Activated CD4-positive, alpha-beta T cell treated with anti-CD3 and anti-CD28 coated beads, Interleukin-2, amount 10 ng/mL, durations not matched to agents 24 days and 14 days (primary cell): ENCODE data around the gene MGAT5B. TPM values are rescaled to one million over a fixed set of nuclear protein-coding genes. Genes with fewer than 3 reads are reported as not detected.

ENCODE experiments used
- DNase-seq: peaks from one replicate; pipeline ENCODE4 v3.0.0; 2022
- H3K27ac Mint-ChIP-seq: one replicate; pipeline ENCODE4 v1.8.0; 2022; ENCODE audit warnings: mild to moderate bottlenecking, mixed read lengths
- H3K27me3 Mint-ChIP-seq: one replicate; pipeline ENCODE4 v1.8.0; 2022; ENCODE audit warnings: mixed read lengths
- H3K36me3 Mint-ChIP-seq: one replicate; pipeline ENCODE4 v1.8.0; 2022; ENCODE audit warnings: low read depth, mild to moderate bottlenecking, mixed read lengths
- H3K4me1 Mint-ChIP-seq: one replicate; pipeline ENCODE4 v1.8.0; 2021; ENCODE audit warnings: mixed read lengths
- H3K4me3 Mint-ChIP-seq: one replicate; pipeline ENCODE4 v1.8.0; 2022; ENCODE audit warnings: mild to moderate bottlenecking, moderate library complexity, mixed read lengths
- H3K9me3 Mint-ChIP-seq: one replicate; pipeline ENCODE4 v1.8.0; 2021; ENCODE audit warnings: mixed read lengths
- intact Hi-C: fragments of 100-400 bp; cut with micrococcal nuclease; formaldehyde crosslinking; loops from one replicate; pipeline ENCODE4 v1.15.1; 2023
- total RNA-seq: library from RNA; stranded (reverse); gene quantifications from 2 replicates; pipeline ENCODE4 v1.2.3, GENCODE V29; 2022

MGAT5B gene
- total RNA-seq, 1 donor from 2014 or later: 0.51 TPM

DNA sequence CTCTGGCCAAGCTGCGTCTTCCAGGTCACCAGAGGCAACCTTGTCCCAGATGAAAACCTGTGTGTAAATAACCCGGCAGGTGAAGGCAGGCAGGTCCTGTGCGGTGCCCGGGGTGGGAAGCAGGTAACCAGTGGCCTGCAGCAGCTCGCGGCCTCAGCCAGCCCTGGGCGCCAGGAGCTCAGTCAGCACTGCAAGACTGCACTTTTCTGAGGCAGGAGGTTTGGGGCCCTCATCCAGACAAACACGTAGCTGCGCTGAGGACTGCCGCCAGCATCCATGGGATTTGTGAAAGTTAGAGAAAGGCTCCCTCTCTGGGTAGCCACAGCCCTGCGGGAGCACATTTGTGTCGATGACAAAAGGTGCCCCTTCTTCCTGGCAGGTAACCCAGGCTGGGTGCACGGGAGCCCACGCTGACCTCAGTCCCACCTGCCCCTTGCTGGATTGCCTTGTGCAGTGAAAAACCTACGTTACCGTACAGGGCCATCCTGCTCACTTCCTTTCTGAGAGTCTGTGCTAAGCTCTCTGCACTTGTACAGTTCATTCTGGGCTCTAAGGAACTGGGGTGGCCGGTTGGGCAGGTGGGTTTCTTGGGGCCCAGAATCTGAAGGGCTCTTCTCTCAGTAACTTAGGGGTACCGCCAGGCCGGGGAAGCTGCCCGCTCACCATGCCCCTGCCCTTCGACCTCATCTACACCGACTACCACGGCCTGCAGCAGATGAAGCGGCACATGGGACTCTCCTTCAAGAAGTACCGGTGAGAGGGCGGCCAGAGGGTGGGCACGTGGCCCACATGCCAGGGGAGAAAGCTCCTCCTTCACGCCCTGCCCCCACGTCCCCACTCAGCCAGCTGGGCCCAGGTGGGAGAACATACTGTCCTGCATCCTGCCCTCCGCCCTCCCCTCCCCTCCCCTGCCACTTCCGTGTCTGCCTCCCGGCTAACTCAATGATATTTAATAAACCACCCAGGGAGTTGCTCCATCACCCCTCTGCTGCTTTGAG is 56.4 kb downstream of the MGAT5B start:
- Mint-ChIP-seq H3K27me3 (peaks cover 2% of the 10 kb centered on the region), H3K4me1 (no peaks in the 10 kb centered on the region), H3K27ac (no peak overlapping the region), H3K36me3 (no peaks in the 10 kb centered on the region), H3K4me3 (no peak overlapping the region), H3K9me3 (no peaks in the 10 kb centered on the region)
- DNase-seq: no peak
- intact Hi-C loops: no loop called here

DNA sequence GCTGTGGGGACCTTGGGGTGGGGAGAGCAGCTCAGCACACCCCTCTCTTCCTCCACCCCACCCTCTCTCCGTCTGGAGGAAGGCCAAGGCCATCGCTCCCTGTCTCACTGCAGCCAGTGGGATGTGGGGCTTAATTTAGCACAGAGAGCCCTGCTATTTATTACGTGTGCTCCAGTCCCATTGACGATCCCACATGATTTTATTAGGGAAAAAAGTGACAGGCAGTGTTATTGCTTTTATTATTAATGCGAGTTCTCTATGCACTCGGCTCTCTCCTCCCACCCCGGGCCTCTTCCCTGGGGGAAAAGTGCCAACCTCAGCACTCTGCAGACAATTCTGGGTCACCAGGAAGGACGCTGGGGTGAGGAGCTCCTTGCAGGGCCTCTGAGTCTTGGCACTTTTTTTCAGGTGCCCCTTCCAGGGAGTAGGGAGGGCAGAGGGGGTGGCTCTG is 57.3 kb downstream of the MGAT5B start:
- Mint-ChIP-seq H3K27ac (no peak overlapping the region), H3K4me3 (no peak overlapping the region), H3K36me3 (no peaks in the 10 kb centered on the region), H3K9me3 (no peaks in the 10 kb centered on the region), H3K27me3 (peaks cover 2% of the 10 kb centered on the region), H3K4me1 (no peaks in the 10 kb centered on the region)
- DNase-seq: no peak
- intact Hi-C loops: no loop called here

DNA sequence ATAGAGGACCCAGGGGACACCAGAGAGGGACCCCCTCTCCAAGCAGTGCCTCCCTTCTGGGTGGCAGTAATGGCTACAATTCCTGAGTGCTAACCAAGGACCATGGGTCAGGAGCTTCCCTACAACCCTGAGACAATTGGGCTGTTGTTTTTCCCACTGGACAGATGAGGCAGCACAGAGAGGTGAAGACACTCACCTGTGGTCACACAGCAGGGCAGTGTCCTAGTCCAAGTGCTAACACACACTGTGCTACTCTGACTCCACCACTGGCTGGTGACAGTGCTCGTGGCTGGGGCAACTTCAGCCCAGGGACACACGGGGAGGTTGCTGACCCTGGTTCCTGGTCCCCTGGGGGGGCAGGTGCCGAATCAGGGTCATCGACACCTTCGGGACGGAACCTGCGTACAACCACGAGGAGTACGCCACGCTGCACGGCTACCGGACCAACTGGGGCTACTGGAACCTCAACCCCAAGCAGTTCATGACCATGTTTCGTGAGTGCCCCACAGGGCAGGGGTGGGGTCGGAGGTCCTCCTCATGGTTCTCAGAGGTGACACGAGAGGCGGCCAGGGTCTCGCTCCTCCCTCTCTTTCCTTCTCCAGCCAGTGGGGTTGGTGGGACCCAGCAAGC is 58.1 kb downstream of the MGAT5B start:
- Mint-ChIP-seq H3K27me3 (peaks cover 2% of the 10 kb centered on the region), H3K9me3 (no peaks in the 10 kb centered on the region), H3K36me3 (no peaks in the 10 kb centered on the region), H3K4me1 (no peaks in the 10 kb centered on the region), H3K27ac (no peak overlapping the region), H3K4me3 (no peak overlapping the region)
- intact Hi-C loops: no loop called here
- no peak for DNase-seq

- Mint-ChIP-seq H3K36me3 (no peaks in the 10 kb centered on the region), H3K9me3 (no peaks in the 10 kb centered on the region), H3K27me3 (no peaks in the 10 kb centered on the region), H3K27ac (no peak overlapping the region), H3K4me3 (no peak overlapping the region), H3K4me1 (no peaks in the 10 kb centered on the region)
- intact Hi-C loops: no loop called here
- no peak for DNase-seq
Measured at GRCh38 chr17:76927577-76927976, 59.4 kb downstream of the MGAT5B start.

DNA sequence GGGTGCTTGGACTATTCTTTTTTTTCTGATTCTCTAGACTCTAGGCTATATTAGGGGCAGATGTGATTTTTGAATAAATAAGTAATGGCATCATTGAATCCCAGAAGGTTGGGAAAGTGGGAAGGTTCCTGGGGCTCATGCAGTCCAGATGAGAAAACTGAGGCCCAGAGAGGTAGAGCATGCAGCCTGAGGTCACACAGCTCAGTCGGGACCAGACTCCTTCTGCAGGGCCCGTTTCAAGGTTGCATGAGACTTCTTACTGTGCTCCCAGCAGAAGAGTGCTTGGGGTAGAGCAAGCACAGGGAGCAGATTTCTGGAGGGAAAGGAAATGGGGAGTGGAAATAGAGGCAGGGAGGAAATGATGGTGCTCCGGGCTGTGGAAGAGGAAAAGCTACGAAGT is 59.8 kb downstream of the MGAT5B start:
- Mint-ChIP-seq H3K4me1 (no peaks in the 10 kb centered on the region), H3K27me3 (no peaks in the 10 kb centered on the region), H3K9me3 (no peaks in the 10 kb centered on the region), H3K36me3 (no peaks in the 10 kb centered on the region), H3K4me3 (no peak overlapping the region), H3K27ac (no peak overlapping the region)
- intact Hi-C loops: no loop called here
- no peak for DNase-seq

- Mint-ChIP-seq H3K36me3 (no peaks in the 10 kb centered on the region), H3K9me3 (no peaks in the 10 kb centered on the region), H3K27me3 (no peaks in the 10 kb centered on the region), H3K4me1 (no peaks in the 10 kb centered on the region), H3K27ac (no peak overlapping the region), H3K4me3 (no peak overlapping the region)
- DNase-seq: no peak
- intact Hi-C loops: no loop called here
Measured at GRCh38 chr17:76929148-76929547, 60.9 kb downstream of the MGAT5B start.

GRCh38 chr17:76929601-76930000 is 61.4 kb downstream of the MGAT5B start:
- H3K4me3 Mint-ChIP-seq: no peak overlapping the region
- H3K27ac Mint-ChIP-seq: no peak overlapping the region
- H3K4me1 Mint-ChIP-seq: peaks cover under 1% of the 10 kb centered on the region
- H3K9me3 Mint-ChIP-seq: no peaks in the 10 kb centered on the region
- intact Hi-C loops: no loop called here
- peaks cover under 1% of the 10 kb centered on the region for H3K27me3 Mint-ChIP-seq
- no peaks in the 10 kb centered on the region for H3K36me3 Mint-ChIP-seq
- no peak for DNase-seq

GRCh38 chr17:76930107-76930506 is 61.9 kb downstream of the MGAT5B start:
- Mint-ChIP-seq H3K9me3 (no peaks in the 10 kb centered on the region), H3K4me1 (peaks cover 2% of the 10 kb centered on the region), H3K27me3 (peaks cover 4% of the 10 kb centered on the region), H3K36me3 (no peaks in the 10 kb centered on the region), H3K4me3 (no peak overlapping the region), H3K27ac (no peak overlapping the region)
- no peak for DNase-seq
- intact Hi-C loops: no loop called here

DNA sequence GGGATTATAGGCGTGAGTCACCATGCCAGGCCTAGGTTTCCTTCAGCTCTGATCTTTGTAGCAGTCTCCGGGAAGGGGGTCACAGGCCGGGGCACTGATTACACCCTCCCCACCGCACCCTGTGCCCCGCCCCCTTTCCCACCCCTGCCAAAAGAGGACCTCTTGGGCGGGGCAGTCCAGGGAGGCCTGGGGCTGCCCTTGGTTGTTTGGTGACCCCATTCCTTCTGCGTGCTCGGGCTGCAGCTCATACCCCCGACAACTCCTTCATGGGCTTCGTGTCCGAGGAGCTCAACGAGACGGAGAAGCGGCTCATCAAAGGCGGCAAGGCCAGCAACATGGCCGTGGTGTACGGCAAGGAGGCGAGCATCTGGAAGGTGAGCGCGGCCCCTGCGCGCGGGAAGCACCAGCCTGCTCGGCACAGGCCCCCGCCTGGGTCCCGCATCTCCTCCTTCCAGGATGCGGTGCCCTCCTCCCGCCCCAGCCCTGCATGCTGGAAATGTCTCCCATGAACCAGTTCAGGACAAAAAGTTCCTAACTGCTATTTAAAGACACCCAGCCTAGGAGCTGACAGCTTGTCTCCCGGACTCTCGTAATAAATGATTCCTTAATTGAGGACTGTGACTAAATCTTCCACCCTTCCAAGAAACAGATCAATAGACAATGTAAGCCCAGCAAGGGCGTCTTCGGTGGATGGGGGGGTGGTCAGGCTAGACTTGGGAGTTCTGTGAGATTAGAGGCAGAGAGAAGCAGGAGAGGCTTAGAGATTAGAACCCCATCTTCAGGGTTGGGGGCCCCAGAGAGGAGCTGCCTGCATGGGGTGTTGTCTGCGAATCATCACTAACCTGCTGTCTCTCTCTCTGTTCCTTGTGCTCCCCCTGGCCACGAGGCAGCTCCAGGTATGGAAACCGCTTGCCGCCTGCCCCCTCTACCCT is 64.5 kb downstream of the MGAT5B start:
- H3K4me3 Mint-ChIP-seq: no peak overlapping the region
- no peak for DNase-seq
- intact Hi-C loops: no loop called here
- H3K27me3 Mint-ChIP-seq: peaks cover 11% of the 10 kb centered on the region
- no peak overlapping the region for H3K27ac Mint-ChIP-seq
- no peaks in the 10 kb centered on the region for H3K9me3 Mint-ChIP-seq
- peaks cover 2% of the 10 kb centered on the region for H3K4me1 Mint-ChIP-seq
- no peaks in the 10 kb centered on the region for H3K36me3 Mint-ChIP-seq

- peaks cover 2% of the 10 kb centered on the region for H3K4me1 Mint-ChIP-seq
- H3K27me3 Mint-ChIP-seq: peaks cover 11% of the 10 kb centered on the region
- no peak for DNase-seq
- H3K36me3 Mint-ChIP-seq: no peaks in the 10 kb centered on the region
- H3K4me3 Mint-ChIP-seq: no peak overlapping the region
- H3K27ac Mint-ChIP-seq: no peak overlapping the region
- intact Hi-C loops: no loop called here
- H3K9me3 Mint-ChIP-seq: no peaks in the 10 kb centered on the region
Measured at GRCh38 chr17:76934561-76935320, 66.5 kb downstream of the MGAT5B start.

GRCh38 chr17:76935331-76935730 is 67.1 kb downstream of the MGAT5B start:
- no peaks in the 10 kb centered on the region for H3K9me3 Mint-ChIP-seq
- intact Hi-C loops: no loop called here
- H3K27ac Mint-ChIP-seq: no peak overlapping the region
- H3K36me3 Mint-ChIP-seq: no peaks in the 10 kb centered on the region
- H3K27me3 Mint-ChIP-seq: peaks cover 11% of the 10 kb centered on the region
- no peak overlapping the region for H3K4me3 Mint-ChIP-seq
- H3K4me1 Mint-ChIP-seq: peaks cover 2% of the 10 kb centered on the region
- DNase-seq: no peak

DNA sequence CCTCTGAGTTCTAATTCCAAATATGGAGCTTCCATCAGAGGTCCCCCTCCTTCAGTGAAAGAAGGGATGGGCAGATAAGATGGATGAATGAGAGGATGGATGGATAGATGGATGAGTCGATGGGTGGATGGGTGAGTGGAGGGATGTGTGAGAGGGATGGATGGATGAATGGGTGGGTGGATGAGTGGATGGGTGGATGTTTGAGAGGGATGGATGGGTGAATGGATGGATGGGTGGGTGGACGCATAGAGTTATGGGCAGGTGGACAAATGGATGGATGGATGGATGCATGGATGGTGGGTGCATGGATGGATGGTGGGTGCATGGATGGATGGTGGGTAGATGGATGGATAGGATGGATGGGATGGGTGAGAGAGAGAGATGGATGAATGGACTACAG is 69.0 kb downstream of the MGAT5B start:
- no peak overlapping the region for H3K27ac Mint-ChIP-seq
- peaks cover 2% of the 10 kb centered on the region for H3K4me1 Mint-ChIP-seq
- H3K27me3 Mint-ChIP-seq: peaks cover 11% of the 10 kb centered on the region
- H3K9me3 Mint-ChIP-seq: no peaks in the 10 kb centered on the region
- intact Hi-C loops: no loop called here
- H3K36me3 Mint-ChIP-seq: no peaks in the 10 kb centered on the region
- H3K4me3 Mint-ChIP-seq: no peak overlapping the region
- DNase-seq: no peak

DNA sequence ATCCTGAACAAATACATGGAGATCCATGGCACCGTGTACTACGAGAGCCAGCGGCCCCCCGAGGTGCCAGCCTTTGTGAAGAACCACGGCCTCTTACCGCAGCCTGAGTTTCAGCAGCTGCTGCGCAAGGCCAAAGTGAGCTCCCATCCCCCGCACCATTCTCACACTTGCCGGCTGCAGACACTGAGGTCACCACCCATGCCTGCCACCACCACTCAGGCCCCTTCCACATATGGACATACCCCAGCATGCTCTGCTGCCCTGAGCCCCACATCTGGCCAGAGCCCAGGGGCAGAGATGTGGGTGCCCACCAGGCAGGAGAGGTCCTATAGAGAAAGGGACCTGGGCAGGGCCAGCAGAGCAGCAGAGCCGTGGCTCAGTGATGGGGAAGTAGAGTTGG is 69.8 kb downstream of the MGAT5B start:
- intact Hi-C loops: no loop called here
- peaks cover 2% of the 10 kb centered on the region for H3K4me1 Mint-ChIP-seq
- no peaks in the 10 kb centered on the region for H3K36me3 Mint-ChIP-seq
- H3K9me3 Mint-ChIP-seq: no peaks in the 10 kb centered on the region
- no peak overlapping the region for H3K27ac Mint-ChIP-seq
- no peak overlapping the region for H3K4me3 Mint-ChIP-seq
- peaks cover 11% of the 10 kb centered on the region for H3K27me3 Mint-ChIP-seq
- DNase-seq: no peak
